ENCODE data around the gene AKAP17A. TPM values are rescaled to one million over a fixed set of nuclear protein-coding genes. Genes with fewer than 3 reads are reported as not detected.
"Not testable (repeated sequence)": the region's sequence is repeated elsewhere in the genome, so short reads cannot be mapped to it uniquely, and the experiment has no call there.

The AKAP17A gene
- 21.1 TPM for polyA plus RNA-seq (2012; ENCODE audit: insufficient read depth, insufficient read length)

GRCh38 chrX:1591102-1591862 is at the start of gene AKAP17A:
TSS of gene AKAP17A (plus strand) at chrX:1591604. CDS start at chrX:1593463, 1,859 bp downstream.
- peak; percentile 90 for DNase-seq (ENCODE audit: low read depth, low spot score)
- peak within 1 kb of the TSS; percentile 90 for H3K4me3 ChIP-seq (ENCODE audit: low read length)

- no peak overlapping the region for H3K4me3 ChIP-seq (ENCODE audit: low read length)
- no peak for DNase-seq (ENCODE audit: low read depth, low spot score)
These were observed 48.2 kb upstream of the AKAP17A start for GRCh38 chrX:1542994-1543725.

GRCh38 chrX:1545776-1546408 is 45.5 kb upstream of the AKAP17A start:
- DNase-seq (ENCODE audit: low read depth, low spot score), result no peak
- H3K4me3 ChIP-seq (ENCODE audit: low read length), result no peak overlapping the region

GRCh38 chrX:1546691-1547251 is 44.6 kb upstream of the AKAP17A start:
- H3K4me3 ChIP-seq (ENCODE audit: low read length), result no peak overlapping the region
- DNase-seq (ENCODE audit: low read depth, low spot score), result no peak

- DNase-seq (ENCODE audit: low read depth, low spot score), result no peak
- H3K4me3 ChIP-seq (ENCODE audit: low read length), result no peak overlapping the region
These were observed 39.4 kb upstream of the AKAP17A start for GRCh38 chrX:1551959-1552546.

- no peak overlapping the region for H3K4me3 ChIP-seq (ENCODE audit: low read length)
- DNase-seq (ENCODE audit: low read depth, low spot score), result no peak
These were observed 36.8 kb upstream of the AKAP17A start for GRCh38 chrX:1554469-1555210.

GRCh38 chrX:1555370-1555769 is 36.0 kb upstream of the AKAP17A start:
- H3K4me3 ChIP-seq (ENCODE audit: low read length), result no peak overlapping the region
- DNase-seq (ENCODE audit: low read depth, low spot score), result no peak

- DNase-seq (ENCODE audit: low read depth, low spot score); H3K4me3 ChIP-seq (ENCODE audit: low read length): not testable (repeated sequence)
These were observed 34.0 kb upstream of the AKAP17A start for GRCh38 chrX:1557442-1557841.

- no peak overlapping the region for H3K4me3 ChIP-seq (ENCODE audit: low read length)
- no peak for DNase-seq (ENCODE audit: low read depth, low spot score)
These were observed 32.5 kb upstream of the AKAP17A start for GRCh38 chrX:1558761-1559468.

GRCh38 chrX:1561164-1561563 is 30.2 kb upstream of the AKAP17A start:
- no peak overlapping the region for H3K4me3 ChIP-seq (ENCODE audit: low read length)
- DNase-seq (ENCODE audit: low read depth, low spot score), result no peak

- not testable (repeated sequence) for DNase-seq (ENCODE audit: low read depth, low spot score); H3K4me3 ChIP-seq (ENCODE audit: low read length)
These were observed 27.3 kb upstream of the AKAP17A start for GRCh38 chrX:1564077-1564476.

GRCh38 chrX:1564750-1565683 is 26.4 kb upstream of the AKAP17A start:
- no peak overlapping the region for H3K4me3 ChIP-seq (ENCODE audit: low read length)
- no peak for DNase-seq (ENCODE audit: low read depth, low spot score)

GRCh38 chrX:1574181-1574580 is 17.2 kb upstream of the AKAP17A start:
- not testable (repeated sequence) for H3K4me3 ChIP-seq (ENCODE audit: low read length); DNase-seq (ENCODE audit: low read depth, low spot score)

GRCh38 chrX:1576201-1576992 is 15.0 kb upstream of the AKAP17A start:
- H3K4me3 ChIP-seq (ENCODE audit: low read length), result no peak overlapping the region; the same call in 1 of the 2 replicates
- peak; percentile 70 for DNase-seq (ENCODE audit: low read depth, low spot score)

GRCh38 chrX:1577845-1578244 is 13.6 kb upstream of the AKAP17A start:
- DNase-seq (ENCODE audit: low read depth, low spot score), result no peak
- no peak overlapping the region for H3K4me3 ChIP-seq (ENCODE audit: low read length)

- H3K4me3 ChIP-seq (ENCODE audit: low read length), result no peak overlapping the region
- no peak for DNase-seq (ENCODE audit: low read depth, low spot score)
These were observed 12.8 kb upstream of the AKAP17A start for GRCh38 chrX:1578511-1579173.

All from Jurkat, Clone E6-1 (cell line).